Stromal cell of bone marrow (primary cell): ENCODE results near the gene CAP1.

ENCODE experiments used
- DNase-seq: peaks from one replicate; pipeline ENCODE4 v3.0.0-alpha.2; 2012; ENCODE audit warnings: low read depth

Gene CAP1

DNA sequence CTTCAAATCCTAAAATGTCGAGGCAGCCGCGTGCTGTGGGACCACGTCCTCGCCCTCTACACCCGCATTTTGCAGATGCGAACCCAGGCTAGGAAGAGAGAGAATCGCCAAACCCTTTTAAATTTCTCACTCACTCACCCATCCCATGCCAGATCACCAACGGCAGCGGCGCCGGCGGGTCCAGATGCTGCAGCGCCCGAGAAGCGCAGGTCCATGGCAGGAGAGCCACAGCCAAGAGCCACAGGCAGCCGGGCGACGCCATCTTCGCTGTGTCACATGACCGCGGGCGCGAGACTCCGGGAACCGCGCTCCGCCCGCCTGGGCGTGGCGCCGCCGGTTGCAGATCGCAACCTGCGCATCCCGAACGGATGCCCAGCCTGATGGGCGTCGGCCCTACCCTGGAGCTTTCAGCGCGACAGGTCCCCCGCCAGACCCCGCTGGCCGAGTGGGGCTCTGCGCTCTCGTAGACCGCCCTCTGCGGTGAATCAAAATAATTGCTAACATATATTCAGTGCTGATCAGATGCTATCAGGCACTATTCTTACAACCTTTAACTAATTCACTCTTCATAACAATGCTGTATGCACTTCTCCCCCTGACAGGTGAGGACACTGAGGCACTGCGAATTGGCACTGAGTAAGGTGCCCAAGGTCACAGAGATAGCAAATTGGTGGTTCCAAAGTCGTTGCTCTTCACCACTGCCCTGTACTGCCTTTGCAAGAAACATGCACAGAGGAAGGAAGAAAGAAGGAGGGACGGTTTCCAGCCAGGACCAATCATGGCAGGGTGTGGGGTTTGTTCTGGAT, 56.7 kb downstream of the CAP1 start, which contains the start of gene PPT1:
Gene PPT1, minus strand, starts transcription at position 276 of the 806 bp plus-strand sequence. Its CDS starts 14 bp downstream, at position 262.
- no peak for DNase-seq

DNA sequence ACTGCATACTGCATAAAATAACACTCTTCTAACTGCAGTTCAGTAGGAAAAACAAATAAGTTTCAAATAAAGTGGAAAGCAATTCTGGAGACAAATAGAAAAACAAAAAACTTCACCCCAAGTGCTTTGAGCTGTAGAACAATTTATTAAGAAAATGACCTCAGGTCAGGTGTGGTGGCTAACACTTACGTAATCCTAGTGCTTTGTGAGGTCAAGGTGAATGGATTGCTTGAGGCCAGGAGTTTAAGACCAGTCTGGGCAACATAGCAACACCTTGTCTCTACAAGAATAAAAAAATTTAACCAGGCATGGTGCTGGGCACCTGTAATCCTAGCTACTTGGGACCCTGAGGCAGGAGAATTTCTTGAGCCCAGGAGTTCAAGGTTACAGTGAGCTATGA, 61.5 kb downstream of the CAP1 start:
- DNase-seq = no peak

DNA sequence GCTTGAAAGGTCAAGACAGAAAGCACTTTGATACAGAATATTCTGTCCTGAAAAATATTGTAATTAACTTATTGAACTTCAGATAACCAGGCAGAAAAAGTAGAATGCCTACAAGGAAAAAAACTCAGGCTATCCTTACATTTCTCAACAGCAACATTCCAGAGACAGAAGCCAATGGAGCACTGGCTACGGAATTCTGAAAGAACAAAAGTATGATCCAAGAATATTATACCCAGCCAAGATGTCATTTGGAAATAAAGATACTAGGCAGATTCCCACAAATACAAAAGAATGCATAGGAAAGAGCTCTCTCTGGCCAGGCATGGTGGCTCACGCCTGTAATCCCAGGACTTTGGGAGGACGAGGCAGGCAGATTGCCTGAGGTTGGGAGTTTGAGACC, 62.4 kb downstream of the CAP1 start:
- no peak for DNase-seq

DNA sequence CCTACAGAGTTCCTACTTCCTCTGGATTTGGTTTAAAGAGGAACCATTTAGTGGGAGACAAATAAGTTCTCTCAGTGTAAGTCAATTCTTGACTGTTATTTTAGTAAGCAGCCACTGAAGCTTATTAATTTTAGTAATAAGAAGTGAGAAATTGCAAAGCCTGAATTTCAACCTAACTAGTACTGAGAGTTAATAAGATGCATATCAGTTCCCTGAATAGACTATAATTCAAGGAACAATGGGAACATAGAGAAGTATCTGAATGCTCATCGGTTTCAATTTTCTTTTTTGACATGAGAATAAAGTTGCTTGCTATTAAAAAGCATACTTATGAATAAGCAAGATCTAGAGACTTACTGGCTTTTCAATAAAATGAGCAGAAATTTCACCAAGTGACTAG, 64.5 kb downstream of the CAP1 start:
- no peak for DNase-seq

DNA sequence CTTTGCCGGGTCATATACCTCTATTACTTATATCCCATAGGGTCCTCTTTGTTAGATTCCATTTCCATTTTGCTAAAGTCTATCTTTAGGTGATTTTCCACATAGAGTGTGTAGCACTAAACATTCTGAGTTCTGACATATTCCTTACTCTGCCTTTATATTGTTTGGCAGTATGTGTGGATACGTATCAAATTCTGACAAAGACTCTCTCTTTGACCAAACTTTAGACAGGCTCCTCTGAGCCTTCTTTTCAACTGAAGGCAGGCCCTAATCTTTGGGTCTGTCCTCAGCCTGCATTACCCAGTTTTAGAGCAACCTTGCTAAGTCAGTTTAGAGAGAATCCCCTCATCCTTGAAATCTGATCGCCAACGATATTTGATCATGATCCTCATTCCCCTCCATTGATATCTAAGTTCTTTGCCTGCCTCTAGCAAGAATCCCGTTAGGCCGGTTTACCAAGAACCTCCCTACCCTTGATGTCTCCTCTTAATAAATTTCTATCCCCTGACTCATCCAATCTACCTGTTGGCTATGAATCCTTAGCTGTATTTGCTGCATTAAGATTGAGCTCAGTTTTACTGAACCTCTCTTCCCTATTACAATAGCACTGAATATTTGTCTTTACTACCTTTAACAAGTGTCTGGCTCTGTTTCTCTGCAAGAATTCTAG, 66.9 kb downstream of the CAP1 start:
- DNase-seq = no peak

DNA sequence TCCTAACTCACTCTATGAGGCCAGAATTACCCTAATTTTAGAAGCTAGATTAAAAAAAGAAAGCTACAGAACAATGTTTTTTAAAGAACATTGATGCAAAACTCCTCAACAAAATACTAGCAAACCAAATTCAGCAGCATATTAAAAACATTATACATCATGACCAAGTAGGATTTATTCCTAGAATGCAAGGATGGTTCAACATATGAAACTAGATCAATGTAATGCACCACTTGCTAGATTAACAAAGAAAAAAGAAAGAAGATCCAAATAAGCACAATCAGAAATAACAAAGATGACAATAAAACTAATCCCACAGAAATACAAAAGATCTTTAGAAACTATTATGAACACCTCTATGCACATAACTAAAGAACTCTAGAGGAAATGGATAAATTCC, 69.9 kb downstream of the CAP1 start:
- DNase-seq = no peak

DNA sequence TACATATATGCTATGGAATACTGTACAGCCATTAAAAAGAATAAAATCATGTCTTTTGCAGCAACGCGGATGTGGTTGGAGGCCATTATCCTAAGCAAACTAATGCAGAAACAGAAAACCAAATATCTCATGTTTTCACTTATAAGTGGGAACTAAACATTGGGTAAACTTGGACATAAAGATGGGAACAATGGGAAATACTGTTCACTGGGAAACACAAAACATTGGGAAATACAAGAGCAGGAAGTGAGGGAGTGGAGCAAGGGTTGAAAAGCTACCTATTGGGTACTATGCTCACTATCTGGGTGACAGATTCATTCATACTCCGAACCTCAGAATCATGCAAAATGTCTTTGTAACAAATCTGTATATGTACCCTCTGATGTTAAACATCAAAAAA, 73.9 kb downstream of the CAP1 start:
- no peak for DNase-seq

DNA sequence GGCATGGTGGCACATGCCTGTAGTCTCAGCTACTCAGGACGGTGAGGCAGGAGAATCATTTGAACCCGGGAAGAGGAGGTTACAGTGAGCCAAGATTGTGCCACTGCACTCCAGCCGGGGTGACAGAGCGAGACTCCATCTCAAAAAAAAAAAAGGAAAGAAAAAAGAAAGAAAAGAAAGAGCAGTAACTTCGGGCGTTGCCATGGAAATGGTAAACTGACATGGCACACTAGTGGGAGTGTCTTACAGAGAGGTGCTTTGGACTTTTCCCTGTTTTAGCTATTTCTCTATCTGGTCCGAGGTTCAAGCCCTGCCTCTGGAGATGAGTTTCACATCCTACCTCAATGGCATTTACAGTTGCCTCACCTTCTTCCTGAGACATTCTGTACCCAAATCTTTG, 79.6 kb downstream of the CAP1 start:
- no peak for DNase-seq
